Limb (tissue), 2 donors: Measurements from ENCODE around the gene SLC23A2.
"Not testable (repeated sequence)": the region's sequence is repeated elsewhere in the genome, so short reads cannot be mapped to it uniquely, and the experiment has no call there.

ENCODE experiments used
- DNase-seq, 2 donors: peaks; one replicate each; pipeline ENCODE4 v3.0.0-alpha.2; 2016; ENCODE audit errors: extremely low spot score in 2 of 2

The SLC23A2 gene

DNA sequence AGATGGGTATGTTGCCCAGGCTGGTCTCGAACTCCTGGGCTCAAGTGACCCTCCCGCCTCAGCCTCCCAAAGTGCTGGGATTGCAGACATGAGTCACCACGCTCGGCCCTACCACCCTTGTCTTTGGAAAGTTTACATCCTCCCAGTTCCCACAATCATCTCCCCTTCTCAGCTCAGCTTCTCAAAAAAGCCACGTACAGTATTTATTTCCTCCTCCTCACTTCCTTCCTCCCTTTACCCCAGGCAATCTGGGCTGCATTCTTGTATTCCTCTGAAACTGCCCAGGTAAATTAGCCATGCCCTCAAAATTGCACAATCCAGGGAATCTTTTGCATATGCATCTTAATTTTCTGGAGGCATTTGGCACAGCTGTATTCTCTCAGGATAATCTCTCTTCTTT, 7.4 kb upstream of the SLC23A2 start:
- no peak for DNase-seq

DNA sequence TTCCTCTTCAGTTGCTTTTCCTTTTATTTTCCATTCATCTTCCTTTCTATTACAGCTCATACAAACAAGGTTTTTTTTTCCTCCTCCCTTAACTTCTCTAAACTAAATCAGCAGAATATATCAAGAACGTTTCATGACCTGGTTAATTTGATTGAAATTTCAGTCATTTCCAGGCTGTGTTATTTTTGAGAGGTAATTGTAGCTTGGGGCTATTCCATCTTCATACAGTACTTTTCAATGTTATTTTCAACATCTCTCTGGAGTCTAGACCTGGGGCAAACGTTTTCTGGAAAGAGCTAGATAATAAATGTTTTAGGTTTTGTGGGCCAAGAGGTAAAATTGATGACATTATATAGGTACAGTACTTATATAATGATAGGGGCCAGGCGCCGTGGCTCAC, 4.0 kb upstream of the SLC23A2 start:
- no peak for DNase-seq

GRCh38 chr20:5004825-5005224, 3.5 kb upstream of the SLC23A2 start:
- not testable (repeated sequence) for DNase-seq

GRCh38 chr20:5003626-5004025, 2.3 kb upstream of the SLC23A2 start:
- no peak for DNase-seq

DNA sequence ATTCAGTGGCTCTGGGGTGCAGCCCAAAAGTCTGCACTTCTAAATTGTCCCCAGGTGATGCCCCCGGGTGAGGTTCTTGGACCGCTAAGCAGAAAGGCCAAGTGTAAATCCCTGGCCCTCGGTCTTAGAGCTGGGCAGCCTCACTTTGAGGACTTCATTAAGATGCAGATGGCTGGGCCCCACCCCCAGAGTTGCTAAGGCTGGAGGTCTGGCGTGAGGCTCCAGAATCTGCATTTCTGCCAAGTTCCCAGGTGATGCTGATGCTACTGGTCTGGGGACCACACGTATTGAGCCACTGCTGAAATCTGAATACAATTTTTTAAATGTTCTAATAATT, 735 bp upstream of the SLC23A2 start:
- no peak for DNase-seq

DNA sequence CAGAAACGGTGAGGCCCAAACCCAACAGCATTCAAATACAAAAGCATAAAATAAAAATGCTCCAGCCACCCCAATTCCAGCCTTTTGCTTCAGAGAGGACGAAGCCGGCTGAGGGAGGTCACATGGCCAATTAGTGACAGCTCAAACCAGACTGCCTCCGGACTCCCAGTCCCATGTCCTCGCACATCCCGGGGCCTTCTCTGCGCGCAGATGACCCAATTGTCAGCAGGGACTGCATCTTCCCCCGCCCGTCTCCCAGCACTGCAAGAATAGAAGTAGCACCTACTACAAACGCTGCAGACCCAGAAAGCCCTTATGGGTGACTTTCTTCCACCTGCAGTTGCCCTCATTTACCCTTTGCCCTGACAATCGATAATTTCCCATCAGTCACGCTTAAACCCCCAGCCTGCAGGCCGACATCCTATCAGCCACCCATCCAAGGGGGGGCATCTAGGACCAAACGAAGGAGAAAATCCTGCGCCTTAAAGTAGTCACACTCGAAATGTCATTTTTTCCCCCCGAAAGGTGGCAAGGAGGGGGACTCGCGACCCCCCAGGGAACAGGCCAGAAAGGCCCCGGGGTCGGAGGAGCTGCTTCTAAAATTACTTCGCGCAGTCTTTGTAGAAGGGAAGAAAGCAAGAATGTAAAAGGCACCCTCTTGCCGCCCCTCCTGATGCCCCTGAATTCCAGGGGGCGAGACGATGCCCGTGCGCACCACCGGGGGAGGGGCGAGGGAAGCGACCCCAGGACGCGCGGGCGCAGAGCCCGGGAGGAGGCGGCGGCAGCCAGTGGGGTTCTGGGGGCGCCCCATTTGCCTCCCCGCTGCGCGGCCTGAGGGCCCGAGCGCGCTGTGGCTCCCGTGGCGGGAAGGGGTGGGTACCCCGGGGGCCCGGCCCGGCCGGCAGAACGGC, 792 bp downstream of the SLC23A2 start:
- peak in 1 of 2 donors; percentile 48 for DNase-seq

GRCh38 chr20:4999788-5000187, 1.5 kb downstream of the SLC23A2 start:
- DNase-seq = no peak

GRCh38 chr20:4998160-4998651, 3.1 kb downstream of the SLC23A2 start:
- no peak for DNase-seq

- DNase-seq = no peak
Measured at GRCh38 chr20:4997222-4997621, 4.1 kb downstream of the SLC23A2 start.

DNA sequence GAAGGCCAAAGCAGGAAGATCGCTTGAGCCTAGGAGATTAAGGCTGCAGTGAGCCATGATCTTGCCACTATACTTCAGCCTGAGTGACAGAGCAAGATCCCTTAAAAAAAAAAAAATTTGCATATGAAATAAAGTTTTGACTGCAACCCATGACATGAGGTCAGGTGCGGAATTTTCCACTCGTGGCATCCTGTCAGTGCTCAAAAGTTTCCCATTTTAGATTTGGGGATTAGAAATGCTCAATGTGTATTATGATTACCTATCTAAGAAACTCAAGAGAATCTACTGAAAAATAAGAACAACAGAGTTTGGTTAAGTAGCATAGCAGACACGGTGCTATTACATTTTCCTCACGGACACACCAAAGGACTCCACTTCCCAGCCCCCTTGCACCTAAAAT, 11.7 kb downstream of the SLC23A2 start:
- DNase-seq = no peak

DNA sequence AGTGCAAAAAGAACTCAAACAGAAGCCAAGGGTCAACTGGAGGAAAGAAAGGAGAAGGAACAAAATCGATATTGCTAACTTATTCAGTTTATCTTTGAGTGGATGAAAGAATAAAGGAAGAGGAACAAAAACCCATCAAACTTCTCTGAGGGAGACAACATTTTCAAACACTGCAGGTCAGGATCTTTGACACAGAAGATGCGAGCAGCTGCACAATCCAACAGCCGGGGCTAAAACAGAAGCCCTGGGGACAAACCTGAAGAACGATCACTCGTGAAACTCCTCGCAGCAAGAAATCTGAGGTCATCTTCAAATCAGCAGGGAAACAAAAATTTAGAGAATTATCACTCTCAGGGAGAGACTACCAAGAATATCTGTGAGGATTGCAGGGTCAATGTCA, 14.2 kb downstream of the SLC23A2 start:
- DNase-seq = no peak

DNA sequence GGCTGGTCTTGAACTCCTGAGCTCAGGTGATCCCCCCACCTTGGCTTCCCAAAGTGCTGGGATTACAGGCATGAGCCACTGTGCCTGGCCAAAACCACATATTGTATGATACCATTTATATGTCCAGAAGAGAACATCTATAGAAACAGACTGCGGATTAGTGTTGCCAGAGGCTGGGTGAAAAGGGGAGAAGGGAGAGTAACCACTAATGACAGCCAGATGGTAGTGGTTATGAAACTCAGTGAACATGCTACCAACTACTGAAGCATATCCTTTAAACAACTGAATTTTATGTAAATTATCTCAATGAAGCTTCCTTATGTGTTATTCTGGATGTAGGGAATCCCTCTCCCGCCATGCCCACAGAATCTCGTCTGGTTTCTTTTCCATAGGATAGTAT, 15.7 kb downstream of the SLC23A2 start:
- DNase-seq = no peak

DNA sequence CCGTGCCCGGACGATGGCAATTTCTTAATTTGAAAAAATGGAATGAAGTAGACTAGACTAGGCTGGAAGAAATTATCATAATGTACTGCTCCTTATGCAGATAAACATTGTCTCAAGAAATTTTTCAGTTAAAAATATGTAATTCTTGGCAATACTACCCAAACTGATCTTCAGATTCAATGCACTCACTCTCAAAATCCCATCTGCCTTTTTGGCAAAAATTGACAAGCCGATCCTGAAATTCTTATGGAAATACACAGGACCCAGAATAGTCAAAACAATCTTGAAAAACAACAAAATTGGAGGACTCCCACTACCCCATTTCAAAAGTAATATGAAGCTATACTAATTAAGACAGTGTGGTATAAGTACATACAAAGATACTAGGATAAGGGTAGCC, 19.0 kb downstream of the SLC23A2 start:
- no peak for DNase-seq

DNA sequence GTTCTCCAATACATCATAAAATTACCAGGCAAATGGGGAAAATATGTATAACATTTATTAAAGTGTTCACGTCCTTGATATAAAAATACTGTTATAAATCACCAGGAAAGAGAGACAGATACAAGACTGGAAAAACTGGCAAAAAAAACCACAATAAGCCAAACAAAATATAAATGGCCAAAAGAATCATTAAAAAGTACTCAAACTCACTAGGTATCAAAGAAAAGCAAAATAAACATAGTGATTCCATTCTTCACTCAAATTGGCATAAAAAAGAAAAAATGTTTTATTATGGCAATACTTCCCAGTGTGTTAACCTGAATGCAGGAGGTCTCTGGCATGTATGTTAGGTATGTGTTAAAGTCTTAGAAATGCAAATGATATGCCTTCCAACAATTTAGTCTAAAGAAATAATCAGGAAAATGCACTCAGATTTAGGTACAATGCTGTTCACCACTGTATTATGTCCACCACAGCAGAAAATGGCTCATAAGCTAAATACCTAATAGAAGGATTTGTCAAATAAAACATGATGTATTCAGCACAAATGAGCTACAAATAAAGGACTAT, 21.4 kb downstream of the SLC23A2 start:
- DNase-seq = no peak

DNA sequence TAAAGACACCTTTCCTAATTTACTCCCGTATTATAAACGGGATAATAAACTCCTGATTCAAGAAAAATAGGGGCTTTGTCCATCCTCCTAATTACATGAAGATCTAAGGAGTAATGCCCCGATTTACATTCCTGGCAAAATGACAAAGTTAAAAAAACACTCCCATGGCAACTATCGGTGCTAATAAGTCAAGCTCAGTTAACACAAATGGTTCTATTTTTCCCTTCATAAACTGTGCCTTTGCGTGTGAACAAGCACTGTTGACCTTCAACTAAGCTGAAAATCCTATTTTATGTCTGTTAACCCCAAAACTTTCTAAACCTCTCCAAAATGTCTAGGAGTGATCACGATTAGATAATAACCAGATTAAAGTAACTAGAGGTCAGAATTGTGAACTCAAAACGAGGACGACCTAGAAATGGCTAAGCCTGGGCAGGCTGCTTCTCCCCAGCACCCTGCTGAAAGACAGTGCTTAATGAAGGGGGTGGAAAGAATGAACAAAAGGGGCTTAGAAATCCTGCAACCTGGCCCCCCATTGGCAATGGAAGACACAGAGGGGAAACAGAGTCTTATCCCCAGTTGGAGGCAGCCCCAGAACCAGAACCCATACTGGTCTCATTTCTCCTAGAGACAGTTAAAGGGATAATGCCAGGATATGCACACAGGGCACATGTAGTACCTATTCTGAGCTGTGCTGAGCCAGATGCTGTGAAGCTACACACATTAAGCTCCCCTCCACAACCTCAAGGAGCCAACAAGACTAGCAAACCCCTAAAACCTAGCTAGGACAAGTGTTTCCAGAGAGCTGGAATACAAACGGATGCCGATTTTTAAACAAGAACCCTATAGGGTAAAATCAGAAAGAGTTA, 23.0 kb downstream of the SLC23A2 start:
- DNase-seq = no peak

- not testable (repeated sequence) for DNase-seq
Measured at GRCh38 chr20:4976014-4976413, 25.3 kb downstream of the SLC23A2 start.

- peak in 1 of 2 donors; percentile 30 for DNase-seq
Measured at GRCh38 chr20:4973330-4974097, 27.8 kb downstream of the SLC23A2 start.

GRCh38 chr20:4972506-4973251, 28.6 kb downstream of the SLC23A2 start:
- no peak for DNase-seq

- no peak for DNase-seq
Measured at GRCh38 chr20:4971064-4971463, 30.2 kb downstream of the SLC23A2 start.

GRCh38 chr20:4967752-4968477, 33.4 kb downstream of the SLC23A2 start:
- no peak for DNase-seq
